CD14-positive monocyte (primary cell): ENCODE data around the gene ILF2. TPM values are rescaled to one million over a fixed set of nuclear protein-coding genes. Genes with fewer than 3 reads are reported as not detected.

Experiments used
- DNase-seq, 3 donors: peaks; one replicate each; pipeline ENCODE4 v3.0.0-alpha.2; 2011 to 2022
- H2AFZ ChIP-seq: 2 replicates; pipeline ENCODE4 v1.6.0; 2012; ENCODE audit warnings: mild to moderate bottlenecking, low read depth, low read length, inconsistent platforms; ENCODE audit not compliant: insufficient read depth, poor library complexity, severe bottlenecking
- H3K27ac ChIP-seq, 2 donors: 1 replicate in 1 of 2; 2 replicates in 1 of 2; pipeline ENCODE4 v1.5.1; 2012 to 2013; ENCODE audit warnings: low read length in 2 of 2, control low read depth in 1 of 2, inconsistent platforms in 1 of 2, low read depth in 1 of 2, mild to moderate bottlenecking in 1 of 2
- H3K27me3 ChIP-seq, 2 donors: one replicate each; pipeline versions ENCODE4 v1.6.0 to v1.6.1; 2011 to 2013; ENCODE audit warnings: low read length in 2 of 2; ENCODE audit not compliant: control insufficient read depth in 2 of 2, insufficient read depth in 2 of 2
- H3K36me3 ChIP-seq, 2 donors: replicated peaks in 1 of 2; 1 replicate in 1 of 2; 2 replicates in 1 of 2; pipeline versions ENCODE4 v1.5.1 to v1.6.1; 2012 to 2013; ENCODE audit warnings: low read length in 2 of 2, control low read depth in 1 of 2, inconsistent platforms in 1 of 2, mild to moderate bottlenecking in 1 of 2; ENCODE audit not compliant: insufficient read depth in 2 of 2, control insufficient read depth in 1 of 2
- H3K4me1 ChIP-seq, 2 donors: 1 replicate in 1 of 2; 2 replicates in 1 of 2; pipeline versions ENCODE4 v1.5.1 to v1.6.1; 2012 to 2013; ENCODE audit warnings: low read length in 2 of 2, control low read depth in 1 of 2, inconsistent platforms in 1 of 2, mild to moderate bottlenecking in 1 of 2, moderate library complexity in 1 of 2; ENCODE audit not compliant: insufficient read depth in 2 of 2, control insufficient read depth in 1 of 2
- H3K4me2 ChIP-seq: replicated peaks from 2 replicates; pipeline ENCODE3; 2012; ENCODE audit warnings: low read length, moderate library complexity, mild to moderate bottlenecking; ENCODE audit not compliant: poor library complexity, severe bottlenecking; ENCODE audit errors: extremely low read depth
- H3K4me3 ChIP-seq, 3 experiments: fragments of 200-600 bp in 1 of 3; sonication (generic) in 1 of 3; replicated peaks in 1 of 3; 1 replicate in 2 of 3; 2 replicates in 1 of 3; pipeline ENCODE4 v1.5.1; 2011 to 2013; ENCODE audit warnings: low read length in 3 of 3, mild to moderate bottlenecking in 3 of 3, control low read depth in 2 of 3, low read depth in 2 of 3, inconsistent platforms in 1 of 3, moderate library complexity in 1 of 3
- H3K79me2 ChIP-seq: 2 replicates; pipeline ENCODE4 v1.6.0; 2012; ENCODE audit warnings: mild to moderate bottlenecking, control low read depth, inconsistent platforms, low read length, moderate library complexity; ENCODE audit not compliant: insufficient read depth
- H3K9ac ChIP-seq: 2 replicates; pipeline ENCODE4 v1.6.0; 2017; ENCODE audit warnings: low read length, mild to moderate bottlenecking; ENCODE audit not compliant: insufficient read depth, poor library complexity, severe bottlenecking
- H3K9me3 ChIP-seq, 2 donors: replicated peaks in 1 of 2; 1 replicate in 1 of 2; 2 replicates in 1 of 2; pipeline versions ENCODE4 v1.5.1 to v1.6.1; 2012 to 2013; ENCODE audit warnings: low read length in 2 of 2, control low read depth in 1 of 2; ENCODE audit not compliant: control insufficient read depth in 1 of 2, insufficient read depth in 1 of 2
- H4K20me1 ChIP-seq: 2 replicates; pipeline ENCODE4 v1.6.0; 2012; ENCODE audit warnings: mild to moderate bottlenecking, low read length, control low read depth, moderate library complexity; ENCODE audit not compliant: insufficient read depth
- H3K27ac Mint-ChIP-seq, 7 donors: one replicate each; pipeline ENCODE4 v1.8.0; 2020; ENCODE audit warnings: mild to moderate bottlenecking in 7 of 7, mixed read lengths in 7 of 7, moderate library complexity in 6 of 7, inconsistent platforms in 2 of 7
- H3K27me3 Mint-ChIP-seq, 3 donors: one replicate each; pipeline ENCODE4 v1.8.0; 2021 to 2022; ENCODE audit warnings: low read depth in 3 of 3, mild to moderate bottlenecking in 3 of 3, mixed read lengths in 3 of 3, moderate library complexity in 3 of 3, inconsistent platforms in 1 of 3
- H3K36me3 Mint-ChIP-seq, 2 donors: one replicate each; pipeline ENCODE4 v1.8.0; 2020; ENCODE audit warnings: mixed read lengths in 2 of 2, inconsistent platforms in 1 of 2, mild to moderate bottlenecking in 1 of 2
- H3K4me1 Mint-ChIP-seq: one replicate; pipeline ENCODE4 v1.8.0; 2020; ENCODE audit warnings: mild to moderate bottlenecking, mixed read lengths
- H3K4me3 Mint-ChIP-seq, 2 donors: one replicate each; pipeline ENCODE4 v1.8.0; 2020; ENCODE audit warnings: mild to moderate bottlenecking in 2 of 2, mixed read lengths in 2 of 2, moderate library complexity in 1 of 2
- H3K9me3 Mint-ChIP-seq, 7 donors: one replicate each; pipeline ENCODE4 v1.8.0; 2020 to 2022; ENCODE audit warnings: mixed read lengths in 7 of 7, mild to moderate bottlenecking in 6 of 7, moderate library complexity in 6 of 7, inconsistent platforms in 2 of 7
- CTCF ChIP-seq: fragments of 200-600 bp; IDR thresholded peaks from one replicate; pipeline ENCODE4 v1.8.0; 2022; ENCODE audit warnings: antibody characterized with exemption, mild to moderate bottlenecking
- WGBS: methylation state at CpG from one replicate; pipeline ENCODE4 v1.1.5; 2013; ENCODE audit warnings: missing lambda C conversion rate; ENCODE audit not compliant: insufficient coverage; 5-methylcytosine and 5-hydroxymethylcytosine counted together
- intact Hi-C, 2 donors: fragments of 100-400 bp; cut with micrococcal nuclease; formaldehyde crosslinking; loops; one replicate each; pipeline versions ENCODE4 v1.15.0 to v1.15.1; 2023
- polyA plus RNA-seq, 3 donors: library from polyadenylated mRNA; depleted of rRNA in 1 of 3; unstranded in 2 of 3; stranded (reverse) in 1 of 3; fragments of 300-500 nt in 2 of 3; fragments of >200 nt in 1 of 3; fragmentation: Illumina TruSeq in 2 of 3; gene quantifications; 1 replicate in 2 of 3; 2 replicates in 1 of 3; pipeline ENCODE4 v1.2.3, GENCODE V29; 2012 to 2021

ILF2 gene
- polyA plus RNA-seq, 3 donors, result 103 to 118 (median 115) TPM

GRCh38 chr1:153699768-153700167 lies 29.0 kb upstream of the ILF2 start:
- Histone ChIP-seq H3K36me3 (no peaks in the 10 kb centered on the region), H3K9me3 (no peaks in the 10 kb centered on the region), H3K27me3 (no peaks in the 10 kb centered on the region), H3K4me3 (no peak overlapping the region), H3K27ac (no peak overlapping the region), H3K4me2 (no peak overlapping the region), H4K20me1 (no peaks in the 10 kb centered on the region), H3K4me1 (peaks cover 12 to 13% of the 10 kb centered on the region in 2 donors), H3K9ac (no peak overlapping the region), H3K79me2 (no peaks in the 10 kb centered on the region), H2AFZ (no peak overlapping the region)
- Mint-ChIP-seq H3K27me3 (peaks cover 0 to 2% (median 0%) of the 10 kb centered on the region in 3 donors), H3K36me3 (no peaks in the 10 kb centered on the region), H3K27ac (no peak overlapping the region), H3K4me3 (no peak overlapping the region), H3K4me1 (peaks cover 16% of the 10 kb centered on the region), H3K9me3 (no peaks in the 10 kb centered on the region)
- TF ChIP-seq CTCF, result no peak
- WGBS, result no CpG with 5 or more reads among the region's 6 CpGs
- DNase-seq, result no peak
- intact Hi-C loops, result no loop called here

- peaks cover 16% of the 10 kb centered on the region for H3K4me1 Mint-ChIP-seq
- Histone ChIP-seq H3K79me2 (no peaks in the 10 kb centered on the region), H3K4me1 (peaks cover 12 to 13% of the 10 kb centered on the region in 2 donors), H3K4me3 (no peak overlapping the region), H2AFZ (no peak overlapping the region), H3K27me3 (no peaks in the 10 kb centered on the region), H3K36me3 (no peaks in the 10 kb centered on the region), H3K9me3 (no peaks in the 10 kb centered on the region), H3K4me2 (no peak overlapping the region), H3K9ac (no peak overlapping the region), H4K20me1 (no peaks in the 10 kb centered on the region), H3K27ac (no peak overlapping the region)
- TF ChIP-seq CTCF, result no peak
- peaks cover 0 to 2% (median 0%) of the 10 kb centered on the region in 3 donors for H3K27me3 Mint-ChIP-seq
- intact Hi-C loops, result no loop called here
- no peak overlapping the region for H3K27ac Mint-ChIP-seq
- WGBS, result 92% methylated on average over 6 of the region's 6 CpGs
- no peaks in the 10 kb centered on the region for H3K36me3 Mint-ChIP-seq
- H3K9me3 Mint-ChIP-seq, result no peaks in the 10 kb centered on the region
- H3K4me3 Mint-ChIP-seq, result no peak overlapping the region
- DNase-seq, result no peak
Observed at GRCh38 chr1:153698923-153699714, 28.3 kb upstream of the ILF2 start.
